B cell (primary cell): ENCODE measurements around the gene SSR2. TPM values are rescaled to one million over a fixed set of nuclear protein-coding genes. Genes with fewer than 3 reads are reported as not detected.

Experiments used
- ATAC-seq: fragments of 200-7000 bp; cut with Tn5 transposase; one replicate; pipeline ENCODE4 v1.10.0; 2021; ENCODE audit warnings: low read depth, mild to moderate bottlenecking, moderate number of reproducible peaks, moderate library complexity
- CTCF ChIA-PET: fragments of 350-600 bp; sonication (Branson Sonifier 250); formaldehyde crosslinking; loops from one replicate; lab custom pipeline; 2021; ENCODE audit warnings: antibody characterized with exemption, inconsistent platforms; lab: Charles Lee
- POLR2A ChIA-PET: fragments of 350-600 bp; sonication (Branson Sonifier 250); formaldehyde crosslinking; loops from one replicate; lab custom pipeline; 2021; ENCODE audit warnings: antibody characterized with exemption; lab: Charles Lee
- DNase-seq: peaks from one replicate; pipeline ENCODE4 v3.0.0; 2013
- H2AFZ ChIP-seq: 2 replicates; pipeline ENCODE4 v1.6.1; 2012; ENCODE audit warnings: mild to moderate bottlenecking, low read depth, low read length; ENCODE audit not compliant: insufficient read depth, poor library complexity, severe bottlenecking
- H3K27ac ChIP-seq, 2 donors: 1 replicate in 1 of 2; 2 replicates in 1 of 2; pipeline ENCODE4 v1.5.1; 2012 to 2013; ENCODE audit warnings: low read length in 2 of 2, mild to moderate bottlenecking in 2 of 2, moderate library complexity in 1 of 2
- H3K27me3 ChIP-seq, 4 experiments: fragments of 200-600 bp in 1 of 4; sonication (generic) in 1 of 4; replicated peaks in 1 of 4; 1 replicate in 2 of 4; 2 replicates in 2 of 4; pipeline versions ENCODE4 v1.6.1 to v1.7.0; 2013 to 2016; ENCODE audit warnings: low read length in 3 of 4, mild to moderate bottlenecking in 2 of 4, mixed read lengths in 1 of 4, moderate library complexity in 1 of 4; ENCODE audit not compliant: insufficient read depth in 4 of 4, control insufficient read depth in 3 of 4; ENCODE audit errors: control extremely low read depth in 1 of 4
- H3K36me3 ChIP-seq, 2 experiments: replicated peaks in 1 of 2; 1 replicate in 1 of 2; 2 replicates in 1 of 2; pipeline versions ENCODE4 v1.6.1 to v1.7.1; 2013; ENCODE audit warnings: low read length in 1 of 2; ENCODE audit not compliant: insufficient read depth in 2 of 2, control insufficient read depth in 1 of 2; ENCODE audit errors: control extremely low read depth in 1 of 2, extremely low read depth in 1 of 2
- H3K4me1 ChIP-seq, 2 donors: fragments of 200-600 bp in 1 of 2; sonication (generic) in 1 of 2; 1 replicate in 1 of 2; 2 replicates in 1 of 2; pipeline versions ENCODE4 v1.5.1 to v1.6.1; 2013 to 2017; ENCODE audit warnings: low read length in 2 of 2; ENCODE audit not compliant: control insufficient read depth in 2 of 2, insufficient read depth in 2 of 2
- H3K4me2 ChIP-seq: replicated peaks from 2 replicates; pipeline ENCODE3; 2012; ENCODE audit warnings: mild to moderate bottlenecking, low read depth, low read length; ENCODE audit not compliant: poor library complexity, severe bottlenecking
- H3K4me3 ChIP-seq, 5 experiments: fragments of 200-600 bp in 1 of 5; sonication (generic) in 1 of 5; 1 replicate in 3 of 5; 2 replicates in 2 of 5; pipeline versions ENCODE4 v1.5.1 to v1.7.0; 2011 to 2016; ENCODE audit warnings: low read length in 4 of 5, mild to moderate bottlenecking in 4 of 5, low read depth in 2 of 5, control low read depth in 1 of 5, moderate library complexity in 1 of 5; ENCODE audit not compliant: insufficient read depth in 1 of 5; ENCODE audit errors: control extremely low read depth in 1 of 5, extremely low read depth in 1 of 5
- H3K79me2 ChIP-seq: fragments of 200-600 bp; sonication (generic); one replicate; pipeline ENCODE4 v1.6.0; 2016; ENCODE audit warnings: low read length; ENCODE audit not compliant: control insufficient read depth, insufficient read depth
- H3K9ac ChIP-seq: fragments of 200-600 bp; sonication (generic); 2 replicates; pipeline ENCODE4 v1.6.1; 2017; ENCODE audit warnings: mild to moderate bottlenecking, low read length, moderate library complexity
- H3K9me3 ChIP-seq, 3 donors: one replicate each; pipeline versions ENCODE4 v1.6.1 to v1.7.1; 2013; ENCODE audit warnings: low read length in 2 of 3; ENCODE audit not compliant: control insufficient read depth in 2 of 3, insufficient read depth in 1 of 3; ENCODE audit errors: control extremely low read depth in 1 of 3
- H4K20me1 ChIP-seq: 2 replicates; pipeline ENCODE4 v1.6.0; 2012; ENCODE audit warnings: mild to moderate bottlenecking, low read length; ENCODE audit not compliant: insufficient read depth, control insufficient read depth, poor library complexity, severe bottlenecking
- H3K27ac Mint-ChIP-seq: one replicate; pipeline ENCODE4 v1.8.0; 2021; ENCODE audit warnings: mixed read lengths
- H3K27me3 Mint-ChIP-seq: one replicate; pipeline ENCODE4 v1.8.0; 2021; ENCODE audit warnings: mixed read lengths
- H3K4me1 Mint-ChIP-seq: one replicate; pipeline ENCODE4 v1.8.0; 2021; ENCODE audit warnings: mixed read lengths
- H3K4me3 Mint-ChIP-seq: one replicate; pipeline ENCODE4 v1.8.0; 2021; ENCODE audit warnings: mixed read lengths
- H3K9me3 Mint-ChIP-seq: one replicate; pipeline ENCODE4 v1.8.0; 2022; ENCODE audit warnings: mixed read lengths; ENCODE audit not compliant: insufficient read depth
- EZH2 ChIP-seq: IDR thresholded peaks from 2 replicates; pipeline ENCODE4 v1.6.1; 2012; ENCODE audit warnings: borderline replicate concordance, low read depth, mild to moderate bottlenecking, moderate library complexity, low read length; ENCODE audit not compliant: insufficient read depth, poor library complexity, severe bottlenecking
- WGBS: methylation state at CpG from one replicate; pipeline ENCODE4 v1.1.5; 2013; ENCODE audit warnings: missing lambda C conversion rate; ENCODE audit not compliant: insufficient coverage; 5-methylcytosine and 5-hydroxymethylcytosine counted together
- intact Hi-C: fragments of 100-400 bp; cut with micrococcal nuclease; formaldehyde crosslinking; loops from one replicate; pipeline ENCODE4 v1.10.0; 2022
- polyA plus RNA-seq: library from polyadenylated mRNA; depleted of rRNA; stranded (reverse); fragments of >200 nt; gene quantifications from 2 replicates; pipeline ENCODE4 v1.2.3, GENCODE V29; 2012
- total RNA-seq, 2 donors: library from RNA; stranded (reverse); fragments of 120-200 nt in 1 of 2; gene quantifications; 1 replicate in 1 of 2; 2 replicates in 1 of 2; pipeline versions ENCODE4 v1.2.3 to v1.2.4, GENCODE V29; 2013 to 2022
- TF ChIP-seq, protein P1 (sequence below): fragments of 200-600 bp; IDR thresholded peaks from one replicate; pipeline ENCODE4 v1.8.0; 2022; ENCODE audit warnings: antibody characterized with exemption, mild to moderate bottlenecking

SSR2 gene
- total and polyA plus RNA-seq, 2 donors (not counting 1 experiment from before 2014, with no cell fraction given) = 160 to 359 TPM

DNA sequence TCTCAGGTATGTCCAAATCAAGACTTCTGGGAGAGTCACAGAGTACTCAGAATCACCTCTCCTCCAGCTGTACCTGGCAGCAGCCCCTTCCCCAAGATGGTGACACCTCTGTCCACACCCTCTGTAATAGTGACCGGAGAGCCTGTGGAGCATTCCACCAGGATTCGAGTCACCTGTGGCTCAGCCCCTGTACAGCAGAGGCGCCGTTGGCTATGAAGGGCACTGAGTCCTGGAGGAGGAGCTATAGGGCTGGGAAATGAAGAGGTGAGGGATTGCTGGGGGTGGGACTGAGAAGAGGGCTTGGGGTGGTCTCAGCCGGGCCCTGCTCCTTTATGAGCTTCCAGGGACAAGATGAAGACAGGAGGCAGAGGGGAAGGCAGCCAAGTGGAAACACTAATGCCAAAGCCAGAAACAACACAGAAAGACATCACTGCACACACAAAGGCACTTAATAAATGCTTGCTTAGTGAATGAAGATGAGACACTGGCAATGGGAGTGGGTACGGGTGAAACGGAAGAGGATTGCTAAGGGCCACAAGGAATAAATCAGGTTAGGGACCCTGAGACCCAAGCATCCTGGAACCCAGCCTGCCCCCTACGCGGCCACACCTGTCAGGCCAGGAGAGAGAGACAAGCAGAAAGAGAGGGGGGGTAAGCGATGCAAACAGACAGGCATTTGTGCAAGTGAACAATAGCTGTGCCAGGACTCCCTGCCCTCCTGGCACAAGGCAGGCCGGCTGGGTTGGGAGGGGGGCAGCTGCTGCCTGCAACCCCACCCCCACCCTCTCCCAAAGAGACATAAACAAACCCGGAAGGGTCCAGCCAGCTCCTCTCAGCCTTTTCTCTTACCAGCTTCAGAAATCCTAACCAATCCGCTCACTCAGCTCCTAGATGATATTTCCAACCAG, 46.3 kb downstream of the SSR2 start:
- peak overlapping the region; percentile 44 to 93 (median 81) for H3K4me3 ChIP-seq
- WGBS = 33% methylated on average over 9 of the region's 13 CpGs
- ChIA-PET POLR2A (interaction anchor here (0.5 to 2.1 kb wide), 6 partner anchors 8 to 36 kb away, joined by 3 to 7 read pairs (median 6); no protein-coding TSS in a partner anchor), CTCF (interaction anchor here (1.2 to 12.2 kb wide), 8 partner anchors 7 to 41 kb away, joined by 4 to 206 read pairs (median 24); partner anchors contain the start of genes KHDC4 and RXFP4)
- H3K4me2 ChIP-seq = peak overlapping the region; percentile 93
- H3K4me1 ChIP-seq = peaks cover 63 to 73% of the 10 kb centered on the region in 2 donors
- DNase-seq = peak; percentile 17
- Mint-ChIP-seq H3K9me3 (no peaks in the 10 kb centered on the region), H3K27ac (peak overlapping the region; percentile 94), H3K4me1 (peaks cover 80% of the 10 kb centered on the region), H3K27me3 (no peaks in the 10 kb centered on the region), H3K4me3 (peak overlapping the region; percentile 95)
- no peak overlapping the region for H2AFZ ChIP-seq
- peak overlapping the region; percentile 89 for H3K9ac ChIP-seq
- H3K27ac ChIP-seq = peak overlapping the region in 1 of 2 donors; percentile 91
- no peaks in the 10 kb centered on the region for H3K9me3 ChIP-seq
- peaks cover 100% of the 10 kb centered on the region for H3K79me2 ChIP-seq
- peaks cover 86% of the 10 kb centered on the region for H4K20me1 ChIP-seq
- no peaks in the 10 kb centered on the region for H3K27me3 ChIP-seq
- TF ChIP-seq EZH2 = no peak
- TF ChIP-seq, protein P1, sequence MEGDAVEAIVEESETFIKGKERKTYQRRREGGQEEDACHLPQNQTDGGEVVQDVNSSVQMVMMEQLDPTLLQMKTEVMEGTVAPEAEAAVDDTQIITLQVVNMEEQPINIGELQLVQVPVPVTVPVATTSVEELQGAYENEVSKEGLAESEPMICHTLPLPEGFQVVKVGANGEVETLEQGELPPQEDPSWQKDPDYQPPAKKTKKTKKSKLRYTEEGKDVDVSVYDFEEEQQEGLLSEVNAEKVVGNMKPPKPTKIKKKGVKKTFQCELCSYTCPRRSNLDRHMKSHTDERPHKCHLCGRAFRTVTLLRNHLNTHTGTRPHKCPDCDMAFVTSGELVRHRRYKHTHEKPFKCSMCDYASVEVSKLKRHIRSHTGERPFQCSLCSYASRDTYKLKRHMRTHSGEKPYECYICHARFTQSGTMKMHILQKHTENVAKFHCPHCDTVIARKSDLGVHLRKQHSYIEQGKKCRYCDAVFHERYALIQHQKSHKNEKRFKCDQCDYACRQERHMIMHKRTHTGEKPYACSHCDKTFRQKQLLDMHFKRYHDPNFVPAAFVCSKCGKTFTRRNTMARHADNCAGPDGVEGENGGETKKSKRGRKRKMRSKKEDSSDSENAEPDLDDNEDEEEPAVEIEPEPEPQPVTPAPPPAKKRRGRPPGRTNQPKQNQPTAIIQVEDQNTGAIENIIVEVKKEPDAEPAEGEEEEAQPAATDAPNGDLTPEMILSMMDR = no peak
- intact Hi-C loops = loop anchor here (5.0 kb wide), 1 partner anchor 227 kb away; no protein-coding TSS in a partner anchor
- peaks cover 4 to 33% of the 10 kb centered on the region in 2 experiments for H3K36me3 ChIP-seq
- ATAC-seq = no peak
